Keratinocyte (primary cell): ENCODE data around the gene NUDT13. TPM values are rescaled to one million over a fixed set of nuclear protein-coding genes. Genes with fewer than 3 reads are reported as not detected.
A peak's percentile ranks its signal among the peaks of the same experiment; 100 is the strongest.

Experiments
- DNase-seq: peaks from one replicate; pipeline ENCODE4 v3.0.0-alpha.2; 2011; ENCODE audit warnings: low read depth, missing footprints, low spot score
- FAIRE-seq: peaks from 2 replicates; lab custom pipeline; 2011; peaks lifted over from hg19 to GRCh38; lab: Jason Lieb, UNC
- H2AFZ ChIP-seq: 2 replicates; pipeline ENCODE4 v1.6.0; 2012; ENCODE audit warnings: low read length, control low read depth, inconsistent platforms; ENCODE audit not compliant: control insufficient read depth
- H3K27ac ChIP-seq: 2 replicates; pipeline ENCODE4 v1.5.1; 2011; ENCODE audit warnings: low read length; ENCODE audit not compliant: control insufficient read depth, insufficient read depth
- H3K27me3 ChIP-seq: 3 replicates; pipeline ENCODE4 v1.6.0; 2011; ENCODE audit warnings: low read length; ENCODE audit not compliant: control insufficient read depth, insufficient read depth; ENCODE audit errors: extremely low read depth
- H3K36me3 ChIP-seq, 2 experiments: 2 replicates in 1 of 2; 3 replicates in 1 of 2; pipeline ENCODE4 v1.5.1; 2011; ENCODE audit warnings: low read length in 2 of 2, mild to moderate bottlenecking in 1 of 2; ENCODE audit not compliant: control insufficient read depth in 2 of 2, insufficient read depth in 2 of 2; ENCODE audit errors: extremely low read depth in 1 of 2
- H3K4me1 ChIP-seq: 3 replicates; pipeline ENCODE4 v1.5.1; 2011; ENCODE audit warnings: low read length; ENCODE audit not compliant: control insufficient read depth, insufficient read depth; ENCODE audit errors: extremely low read depth
- H3K4me2 ChIP-seq: 3 replicates; pipeline ENCODE4 v1.6.0; 2011; ENCODE audit warnings: low read depth, low read length; ENCODE audit not compliant: control insufficient read depth, insufficient read depth; ENCODE audit errors: extremely low read depth
- H3K4me3 ChIP-seq, 3 experiments: fragments of 200-600 bp in 1 of 3; sonication (generic) in 1 of 3; 2 replicates in 2 of 3; 3 replicates in 1 of 3; pipeline ENCODE4 v1.5.1; 2011 to 2016; ENCODE audit warnings: low read length in 3 of 3, mild to moderate bottlenecking in 3 of 3, control low read depth in 2 of 3, inconsistent platforms in 1 of 3, low read depth in 1 of 3, mixed read lengths in 1 of 3, mixed run types in 1 of 3, moderate library complexity in 1 of 3; ENCODE audit not compliant: control insufficient read depth in 2 of 3, insufficient read depth in 2 of 3; ENCODE audit errors: extremely low read depth in 1 of 3
- H3K79me2 ChIP-seq: 2 replicates; pipeline ENCODE4 v1.6.0; 2012; ENCODE audit warnings: low read length; ENCODE audit not compliant: control insufficient read depth, insufficient read depth
- H3K9ac ChIP-seq: 3 replicates; pipeline ENCODE4 v1.6.0; 2011; ENCODE audit warnings: low read length; ENCODE audit not compliant: control insufficient read depth, insufficient read depth; ENCODE audit errors: extremely low read depth
- H3K9me1 ChIP-seq: 3 replicates; pipeline ENCODE4 v1.6.0; 2011; ENCODE audit warnings: low read length; ENCODE audit not compliant: control insufficient read depth, insufficient read depth; ENCODE audit errors: extremely low read depth
- H3K9me3 ChIP-seq: 2 replicates; pipeline ENCODE4 v1.5.1; 2012; ENCODE audit warnings: low read depth, low read length; ENCODE audit not compliant: control insufficient read depth
- H4K20me1 ChIP-seq: 3 replicates; pipeline ENCODE4 v1.6.0; 2011; ENCODE audit warnings: low read length; ENCODE audit not compliant: control insufficient read depth, insufficient read depth; ENCODE audit errors: extremely low read depth
- CTCF ChIP-seq, 3 experiments: IDR thresholded peaks in 1 of 3; conservative IDR thresholded peaks in 1 of 3; optimal IDR thresholded peaks in 1 of 3; 2 replicates in 2 of 3; 3 replicates in 1 of 3; pipeline versions ENCODE3 to v1.5.1; 2011; ENCODE audit warnings: low read length in 3 of 3, mild to moderate bottlenecking in 3 of 3, moderate library complexity in 2 of 3, control low read depth in 1 of 3, inconsistent platforms in 1 of 3; ENCODE audit not compliant: insufficient read depth in 2 of 3; ENCODE audit errors: extremely low read depth in 1 of 3
- EZH2 ChIP-seq: IDR thresholded peaks from one replicate; pipeline ENCODE4 v1.6.1; 2012; ENCODE audit warnings: inconsistent platforms, mild to moderate bottlenecking, low read length, moderate library complexity
- dilution Hi-C: fragments of 300-500 bp; cut with MboI; formaldehyde crosslinking; loops from one replicate; pipeline ENCODE4 v1.7.0; 2020; ENCODE audit warnings: low sequenced_read_pairs; ENCODE audit not compliant: extremely low pct_ligation_motif_present
- polyA plus RNA-seq, 5 experiments: library from polyadenylated mRNA; depleted of rRNA in 3 of 5; stranded (reverse) in 3 of 5; stranded (forward) in 1 of 5; unstranded in 1 of 5; fragments of >200 nt; gene quantifications; 1 replicate in 1 of 5; 2 replicates in 3 of 5; 3 replicates in 1 of 5; pipeline versions ENCODE4 v1.2.1 to v1.2.3, GENCODE V29; 2011 to 2012; ENCODE audit warnings: missing spikeins in 2 of 5, low read depth in 1 of 5, low replicate concordance in 1 of 5

NUDT13 gene
- polyA plus RNA-seq, 1 donor (not counting 4 experiments of a cell fraction or from before 2014, with no cell fraction given): 2.4 TPM

GRCh38 chr10:73096041-73096448 lies 14.2 kb upstream of the NUDT13 start:
- H3K27me3 ChIP-seq: no peaks in the 10 kb centered on the region
- no peaks in the 10 kb centered on the region for H3K9me1 ChIP-seq
- FAIRE-seq: no peak
- no peaks in the 10 kb centered on the region for H4K20me1 ChIP-seq
- dilution Hi-C loops: no loop called here
- H3K36me3 ChIP-seq: peaks cover 0 to 1% of the 10 kb centered on the region in 2 experiments
- no peaks in the 10 kb centered on the region for H3K9me3 ChIP-seq
- H3K9ac ChIP-seq: peak overlapping the region; percentile 97
- DNase-seq: no peak
- peak overlapping the region; percentile 59 to 74 (median 70) for H3K4me3 ChIP-seq
- TF ChIP-seq EZH2 (no peak), CTCF (optimal IDR thresholded peaks at IDR 0.05 in 1 of 3, IDR thresholded peaks at IDR 0.05 in 1 of 3, conservative IDR thresholded peaks at IDR 0.05 in 1 of 3; ENCODE audit: extremely low read depth in 1 of 3, insufficient read depth in 2 of 3, low read length in 3 of 3) (no peak)
- peak overlapping the region; percentile 81 for H3K27ac ChIP-seq
- peaks cover 13% of the 10 kb centered on the region for H3K4me1 ChIP-seq
- H3K4me2 ChIP-seq: peak overlapping the region; percentile 80
- H3K79me2 ChIP-seq: peaks cover 52% of the 10 kb centered on the region
- H2AFZ ChIP-seq: peak overlapping the region; percentile 77

GRCh38 chr10:73096449-73097304 lies 13.6 kb upstream of the NUDT13 start, which contains the start of gene P4HA1:
P4HA1 (minus strand) TSS chr10:73096866; CDS start chr10:73074883, 21,983 bp downstream.
- DNase-seq (peak; percentile 83), FAIRE-seq (no peak)
- Histone ChIP-seq H3K4me3 (peak within 1 kb of the TSS; percentile 59 to 74 (median 70)), H3K36me3 (peaks cover 0 to 1% of the 10 kb centered on the region in 2 experiments), H3K27ac (peak within 1 kb of the TSS; percentile 81), H3K79me2 (peaks cover 45% of the 10 kb centered on the region), H3K27me3 (no peaks in the 10 kb centered on the region), H3K9me1 (no peaks in the 10 kb centered on the region), H3K4me1 (peaks cover 13% of the 10 kb centered on the region), H3K4me2 (peak within 1 kb of the TSS; percentile 80), H2AFZ (peak within 1 kb of the TSS; percentile 77), H4K20me1 (no peaks in the 10 kb centered on the region), H3K9ac (peak within 1 kb of the TSS; percentile 97), H3K9me3 (no peaks in the 10 kb centered on the region)
- dilution Hi-C loops: no loop called here
- TF ChIP-seq CTCF (optimal IDR thresholded peaks at IDR 0.05 in 1 of 3, IDR thresholded peaks at IDR 0.05 in 1 of 3, conservative IDR thresholded peaks at IDR 0.05 in 1 of 3; ENCODE audit: extremely low read depth in 1 of 3, insufficient read depth in 2 of 3, low read length in 3 of 3): peak; percentile 47 to 86 (median 80)
- TF ChIP-seq EZH2: no peak
